ENCODE measurements around the gene AFF3.

AFF3 gene

DNA sequence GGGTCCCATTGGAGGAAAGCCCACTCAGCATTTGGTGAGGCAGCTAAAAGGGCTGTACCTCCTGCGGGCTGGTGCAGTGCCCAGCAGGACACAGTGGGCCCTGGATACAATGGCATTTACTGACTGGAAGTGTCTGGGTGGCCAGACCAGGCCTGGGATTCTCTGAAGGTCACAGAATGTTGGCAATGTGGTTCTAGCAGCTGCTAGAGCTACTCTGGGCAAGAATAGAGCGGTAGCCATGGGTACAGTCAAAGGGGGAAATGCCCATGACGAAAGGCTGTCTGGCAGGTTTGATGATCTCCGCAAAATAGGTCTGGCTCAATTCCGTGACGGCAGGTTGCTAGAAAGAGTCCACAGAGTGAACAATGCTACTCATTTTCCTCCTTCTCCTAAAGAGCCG lies 241.8 kb downstream of the AFF3 start:
- TF ChIP-seq CTCF (conservative IDR thresholded peaks at IDR 0.05; ENCODE audit: low read depth, low read length), result no peak

GRCh38 chr2:99899882-99900281 lies 242.5 kb downstream of the AFF3 start:
- no peak for TF ChIP-seq CTCF (conservative IDR thresholded peaks at IDR 0.05; ENCODE audit: low read depth, low read length)
- no peak overlapping the region for H3K4me3 ChIP-seq (ENCODE audit: low read depth, low read length)
- DNase-seq (ENCODE audit: low read depth), result no peak

More for the DNA sequence above, 241.8 kb downstream of the AFF3 start:
- no peak for DNase-seq (ENCODE audit: low read depth)
- no peak overlapping the region for H3K4me3 ChIP-seq (ENCODE audit: low read depth, low read length)

DNA sequence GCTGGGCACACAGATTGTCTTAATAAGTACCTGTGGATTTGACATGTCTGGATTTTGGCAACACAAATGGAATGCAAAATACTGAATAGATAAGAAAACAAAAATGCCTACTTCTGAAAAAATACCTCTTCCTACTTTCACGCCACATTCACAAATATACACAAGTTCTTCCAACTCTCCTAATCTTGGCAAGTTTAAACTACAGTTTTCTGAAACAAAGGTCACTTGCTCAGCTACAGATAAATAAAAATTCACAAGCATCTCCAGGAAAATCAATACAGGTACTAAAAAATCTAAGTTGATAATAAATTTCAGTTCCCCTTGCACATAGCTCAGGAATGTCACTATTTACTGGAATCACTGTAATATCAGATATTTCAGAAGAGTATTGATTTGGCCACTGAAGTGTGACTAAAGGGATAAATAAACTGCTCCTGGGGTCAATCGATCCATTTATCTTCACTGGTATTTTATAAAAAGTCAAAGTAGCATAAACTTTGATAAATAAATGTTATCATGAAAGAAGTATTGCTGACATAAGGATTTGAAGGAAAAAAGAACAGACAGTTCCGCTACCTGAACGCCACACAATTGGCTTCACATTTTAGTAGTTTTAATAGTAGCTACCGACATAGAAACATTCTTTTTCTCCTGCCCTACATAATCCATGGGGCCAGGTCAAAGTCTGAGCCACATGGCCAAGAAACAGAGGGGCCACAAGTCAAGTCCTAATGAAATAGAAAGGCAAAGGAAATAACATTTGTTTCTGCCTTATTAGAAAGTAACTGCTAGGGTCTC lies 243.1 kb downstream of the AFF3 start:
- TF ChIP-seq CTCF (conservative IDR thresholded peaks at IDR 0.05; ENCODE audit: low read depth, low read length), result no peak
- no peak for DNase-seq (ENCODE audit: low read depth)
- no peak overlapping the region for H3K4me3 ChIP-seq (ENCODE audit: low read depth, low read length)

DNA sequence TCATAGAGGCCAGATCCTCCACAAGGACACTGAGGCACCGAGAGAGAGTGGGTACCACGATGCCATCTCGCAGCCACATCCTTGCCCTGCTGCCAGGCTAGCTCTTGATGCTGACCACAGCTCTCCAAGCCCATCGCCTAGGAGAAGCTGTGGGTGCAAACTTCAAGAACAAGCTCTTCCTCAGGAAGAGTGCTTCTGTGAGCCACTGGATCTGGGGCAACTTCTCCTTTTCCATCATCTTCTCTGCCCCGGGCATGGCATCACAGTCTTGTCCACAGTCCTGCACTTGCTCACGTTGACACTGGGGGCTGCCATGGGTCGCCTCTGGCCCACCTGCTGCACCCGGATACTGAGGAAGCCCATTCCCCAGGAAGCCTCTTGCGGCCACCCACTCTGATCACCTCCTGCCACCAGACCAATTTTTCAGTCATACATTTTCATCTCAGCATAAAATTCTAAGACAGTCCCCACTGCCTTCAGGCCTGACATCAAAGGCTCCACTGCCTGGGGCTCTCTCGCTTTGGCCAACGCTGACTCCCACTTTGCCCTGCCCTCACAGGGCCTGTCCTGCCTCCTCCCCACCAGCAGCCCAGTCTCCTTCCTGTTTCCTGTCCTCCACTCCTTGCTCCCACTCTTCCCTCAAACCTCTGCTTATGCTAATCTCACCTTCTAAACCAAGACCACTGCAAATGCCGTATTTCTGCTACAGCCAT lies 243.9 kb downstream of the AFF3 start:
- TF ChIP-seq CTCF (conservative IDR thresholded peaks at IDR 0.05; ENCODE audit: low read depth, low read length), result no peak
- H3K4me3 ChIP-seq (ENCODE audit: low read depth, low read length), result no peak overlapping the region
- no peak for DNase-seq (ENCODE audit: low read depth)

DNA sequence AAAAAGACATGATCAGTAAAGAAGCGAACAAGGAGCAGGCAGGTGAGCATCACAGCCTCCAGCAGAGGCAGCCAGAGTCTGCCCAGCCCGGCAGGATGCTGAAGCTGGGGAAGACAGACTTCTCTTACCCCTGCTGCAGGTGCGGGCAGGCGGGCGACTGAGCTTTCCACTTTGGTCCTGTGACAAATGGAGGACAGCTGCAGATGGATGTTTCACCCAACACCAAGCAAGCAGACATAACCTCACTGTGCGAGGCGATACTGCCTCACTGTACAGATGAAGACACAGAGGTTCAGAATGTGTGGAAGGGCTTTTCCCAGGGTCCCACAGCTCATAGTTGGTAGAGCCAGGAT lies 251.0 kb downstream of the AFF3 start:
- TF ChIP-seq CTCF (conservative IDR thresholded peaks at IDR 0.05; ENCODE audit: low read depth, low read length), result no peak
- no peak for DNase-seq (ENCODE audit: low read depth)
- H3K4me3 ChIP-seq (ENCODE audit: low read depth, low read length), result no peak overlapping the region

DNA sequence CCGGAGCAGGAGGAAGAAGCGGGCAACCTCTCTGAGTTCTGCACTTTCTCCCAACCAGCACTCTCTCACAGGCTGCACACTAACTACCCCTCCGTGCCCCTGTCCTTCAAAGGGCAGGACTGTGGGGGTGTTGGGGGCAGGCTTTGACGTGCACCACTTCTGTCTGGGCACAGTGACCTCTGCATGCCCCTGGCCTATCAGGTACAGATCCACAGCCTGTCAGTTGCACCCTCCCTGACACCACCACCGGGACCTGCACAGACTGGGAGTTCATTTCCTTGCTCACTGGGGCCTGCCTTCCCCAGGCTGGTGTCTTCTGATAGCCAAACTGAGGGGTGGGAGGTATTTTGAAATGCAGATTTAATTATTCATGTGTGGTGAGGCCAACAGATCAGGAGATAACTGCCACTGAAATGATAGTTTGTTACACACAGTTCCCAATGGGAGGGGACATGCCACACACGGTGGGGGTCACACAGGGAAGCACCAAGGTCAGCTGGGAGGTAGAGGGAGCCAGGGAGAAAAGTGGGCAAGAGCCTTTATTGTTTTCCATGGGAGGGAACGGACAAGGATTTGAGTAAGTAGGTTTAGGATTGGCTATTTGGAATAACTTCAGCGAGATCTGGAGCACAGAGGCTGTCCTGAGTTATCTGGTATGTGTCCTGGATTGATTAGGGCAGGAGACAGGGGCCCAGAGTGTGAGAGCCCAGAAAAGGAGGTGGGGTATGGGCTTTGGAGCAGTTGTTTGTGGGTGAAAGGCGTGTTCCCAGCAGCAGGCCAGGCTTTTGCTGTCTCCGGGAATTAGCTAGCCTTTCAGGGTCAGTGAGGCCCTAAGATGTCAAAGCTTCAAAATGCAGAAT lies 251.6 kb downstream of the AFF3 start:
- no peak overlapping the region for H3K4me3 ChIP-seq (ENCODE audit: low read depth, low read length)
- TF ChIP-seq CTCF (conservative IDR thresholded peaks at IDR 0.05; ENCODE audit: low read depth, low read length), result no peak
- DNase-seq (ENCODE audit: low read depth), result no peak

All from choroid plexus epithelial cell (primary cell).